NOMO-1 treated with DMSO at 0.1 percent for 48 hours (cell line): ENCODE results near the gene VSIG2.
"Not testable (repeated sequence)": the region's sequence is repeated elsewhere in the genome, so short reads cannot be mapped to it uniquely, and the experiment has no call there.

Experiments
- DNase-seq: peaks from one replicate; lab custom pipeline; 2025; ENCODE audit not compliant: unreplicated experiment; lab: John Stamatoyannopoulos, UW

Gene VSIG2

GRCh38 chr11:124751741-124752470 lies at the start of gene VSIG2:
TSS of gene VSIG2 (minus strand) at chr11:124752255. CDS start at chr11:124752137, 118 bp downstream.
- DNase-seq = no peak

GRCh38 chr11:124801014-124801413 lies 49.0 kb upstream of the VSIG2 start:
- DNase-seq = peak; percentile 25

DNA sequence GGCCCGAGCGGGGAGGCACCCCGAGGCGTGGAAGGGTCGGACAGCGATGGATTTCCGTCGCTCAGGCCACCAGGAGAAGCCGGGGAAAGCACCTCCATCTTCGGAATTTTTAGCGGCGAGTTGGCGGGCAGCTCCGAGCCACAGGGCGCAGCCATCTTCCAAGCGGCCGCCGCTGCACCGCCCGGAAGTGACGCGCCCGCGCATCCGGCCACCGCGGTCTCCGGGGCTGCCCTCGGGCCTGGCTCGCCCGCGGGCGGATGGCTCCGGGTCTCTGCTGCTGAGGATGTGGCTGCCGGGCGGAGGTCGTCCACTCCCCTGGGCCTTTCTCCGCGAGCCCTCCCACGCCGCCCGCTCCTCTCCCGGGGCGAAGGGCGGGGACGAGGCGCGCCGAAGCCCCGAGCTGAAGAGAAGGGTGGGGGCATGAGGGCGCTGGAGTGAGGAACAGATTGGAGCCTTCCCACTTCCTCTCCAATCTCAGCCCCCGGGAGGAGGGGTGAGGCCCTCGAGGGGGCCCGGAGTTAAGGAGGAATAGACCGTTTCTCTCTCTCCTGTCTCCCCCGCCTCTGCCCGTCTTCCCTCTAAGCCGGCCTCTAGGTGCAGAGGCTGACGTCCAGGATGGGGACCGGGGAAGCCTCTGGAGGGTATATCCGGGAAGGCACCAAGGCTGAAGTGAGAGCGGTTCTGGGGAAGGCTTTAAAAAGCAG lies 48.3 kb upstream of the VSIG2 start, which contains the start of gene MSANTD2:
TSS of gene MSANTD2 (minus strand) at position 181 of the 704 bp plus-strand sequence. CDS start at position 155, 26 bp downstream.
- DNase-seq = peak; percentile 66

GRCh38 chr11:124799348-124800225 lies 47.5 kb upstream of the VSIG2 start:
- peak; percentile 25 for DNase-seq

- no peak for DNase-seq
These were observed 46.9 kb upstream of the VSIG2 start for GRCh38 chr11:124798991-124799347.

GRCh38 chr11:124796312-124796711 lies 44.3 kb upstream of the VSIG2 start:
- DNase-seq = no peak

DNA sequence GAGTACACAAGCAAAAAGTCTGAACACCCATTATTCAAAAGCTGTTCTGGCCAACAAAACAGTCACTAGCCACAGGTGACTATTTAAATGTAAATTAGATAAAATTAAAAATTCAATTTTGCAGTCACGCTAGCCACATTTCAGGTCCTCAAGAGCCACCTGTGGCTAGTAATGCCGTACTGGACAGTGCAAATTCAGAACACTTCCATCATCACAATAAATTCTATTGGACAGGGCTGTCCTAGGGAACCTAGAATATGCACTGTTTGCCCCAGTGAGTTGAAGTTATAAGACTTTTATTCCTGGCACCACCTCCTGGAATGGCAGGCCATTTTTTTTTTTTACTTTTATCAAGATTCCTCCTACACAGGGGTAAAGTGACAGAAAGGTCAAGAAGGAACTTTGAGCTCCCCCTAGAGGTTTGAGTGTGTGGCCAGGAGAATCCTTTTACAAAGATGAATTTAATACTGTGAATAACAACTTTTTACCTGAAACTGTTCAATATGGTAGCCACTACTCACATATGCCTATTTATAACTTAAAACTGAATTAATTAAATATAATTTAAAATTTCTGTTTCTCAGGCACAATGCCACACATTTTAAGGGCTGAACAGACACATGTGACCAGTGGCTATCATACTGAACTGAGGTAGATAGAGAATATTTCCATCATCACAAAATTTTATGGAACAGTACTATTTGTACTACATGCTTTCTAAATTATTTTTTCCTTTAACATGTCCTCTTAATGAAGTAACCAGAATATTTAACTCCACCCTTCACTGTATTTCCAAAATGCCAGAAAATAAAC lies 41.6 kb upstream of the VSIG2 start:
- DNase-seq = peak; percentile 49

DNA sequence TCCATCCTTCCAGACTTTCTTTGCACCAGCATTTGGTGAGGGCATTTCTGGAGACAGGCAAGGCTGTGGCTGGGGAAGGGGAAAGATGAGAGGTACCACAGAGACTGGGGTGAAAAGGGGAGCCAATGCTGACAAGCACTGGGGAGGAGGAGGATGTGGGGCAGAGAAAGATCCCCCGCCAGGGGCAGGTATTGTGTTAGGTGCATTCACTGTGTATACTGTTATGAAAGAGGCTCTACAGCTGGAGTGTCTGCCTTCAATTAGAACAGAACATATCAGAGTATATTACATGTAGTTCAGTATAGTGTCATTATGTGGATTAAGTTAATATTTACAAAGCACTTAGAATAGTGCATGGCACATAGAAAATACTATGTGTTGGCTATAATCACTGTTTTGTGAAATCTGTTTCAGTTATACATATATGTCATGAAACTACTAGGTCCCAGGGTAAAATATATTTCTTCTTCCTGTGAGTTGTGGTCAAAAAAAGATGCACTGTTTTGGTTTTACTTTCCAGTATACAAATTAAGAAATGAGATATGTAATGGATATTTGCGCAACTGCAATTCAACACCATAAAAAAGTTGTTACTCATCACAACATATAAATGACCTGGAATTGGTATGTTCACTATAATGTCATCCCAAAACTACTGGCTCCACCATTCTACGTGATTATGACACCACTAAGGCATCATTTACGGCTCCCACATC lies 39.7 kb upstream of the VSIG2 start:
- DNase-seq = peak; percentile 54

- DNase-seq = no peak
These were observed 36.5 kb upstream of the VSIG2 start for GRCh38 chr11:124788521-124788920.

DNA sequence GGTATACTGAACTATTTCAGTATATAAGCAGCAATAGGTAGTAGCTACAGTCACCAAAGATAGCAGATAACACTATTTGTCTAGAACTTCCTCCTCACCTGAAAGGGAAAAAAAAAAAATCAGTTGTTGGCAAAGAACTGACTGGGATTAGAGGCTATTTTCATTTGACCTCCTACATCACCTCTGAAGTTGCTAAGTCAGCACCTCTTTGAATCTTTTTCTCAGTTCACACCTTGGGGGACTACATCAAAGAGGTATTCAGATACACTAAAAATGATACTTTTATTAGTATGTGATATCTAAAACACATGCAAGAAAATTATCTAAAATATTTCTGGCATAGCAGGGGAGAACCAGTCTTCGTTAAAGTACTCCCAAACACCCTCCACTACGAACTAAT lies 32.0 kb upstream of the VSIG2 start:
- DNase-seq = no peak

DNA sequence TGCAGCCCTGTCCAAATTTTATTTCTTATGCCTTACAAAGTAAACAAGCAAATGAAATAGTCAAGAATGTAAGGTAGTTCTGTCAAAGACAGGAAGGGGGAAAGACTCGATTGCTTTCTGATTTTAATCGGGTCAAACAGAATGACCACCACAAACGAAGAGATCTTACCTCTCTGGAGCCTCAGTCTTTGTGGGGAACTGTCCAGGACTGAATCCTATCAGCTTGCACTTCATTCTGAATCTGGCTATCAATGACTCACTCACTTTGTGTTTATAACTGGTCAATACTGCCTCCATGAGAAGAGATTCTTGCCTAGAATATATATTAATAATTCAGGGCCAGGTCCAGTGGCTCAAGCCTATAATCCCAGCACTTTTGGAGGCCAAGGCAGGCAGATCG lies 30.9 kb upstream of the VSIG2 start:
- DNase-seq = no peak

- no peak for DNase-seq
These were observed 27.5 kb upstream of the VSIG2 start for GRCh38 chr11:124779568-124779967.

DNA sequence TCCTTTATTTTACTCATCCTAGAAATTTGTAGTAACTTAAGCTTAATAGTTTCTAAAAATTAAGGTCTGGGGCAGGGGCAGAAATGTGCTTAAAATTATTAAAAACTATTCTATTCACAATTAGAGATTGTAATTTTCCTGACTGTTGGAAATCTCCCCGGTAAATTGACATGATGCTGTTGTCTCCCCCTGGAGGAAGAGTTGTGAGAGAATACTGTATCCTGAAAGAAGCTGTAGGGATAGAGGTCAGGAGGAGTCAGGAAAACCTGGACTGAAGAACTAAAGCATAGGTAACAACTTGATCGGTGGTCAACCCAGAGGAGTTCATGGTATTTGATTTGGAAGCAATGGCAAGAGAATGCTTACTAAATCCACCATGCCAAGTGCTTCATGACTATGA lies 26.2 kb upstream of the VSIG2 start:
- no peak for DNase-seq

GRCh38 chr11:124776865-124777645 lies 25.0 kb upstream of the VSIG2 start:
- DNase-seq = no peak

DNA sequence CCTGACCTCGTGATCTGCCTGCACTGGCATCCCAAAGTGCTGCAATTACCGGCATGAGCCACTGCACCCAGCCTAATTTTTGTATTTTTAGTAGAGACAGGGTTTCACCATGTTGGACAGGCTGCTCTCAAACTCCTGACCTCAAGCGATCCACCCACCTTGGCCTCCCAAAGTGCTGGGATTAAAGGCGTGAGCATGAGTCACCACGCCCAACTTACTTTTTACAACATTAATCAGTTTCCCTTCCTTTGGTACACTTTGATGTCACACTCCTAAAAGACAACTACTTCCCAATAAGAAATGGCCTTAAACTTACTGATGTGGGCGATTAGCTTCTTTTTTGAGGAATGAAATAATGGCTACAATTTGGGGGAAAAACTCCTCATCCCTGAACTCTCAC lies 18.9 kb upstream of the VSIG2 start:
- DNase-seq = not testable (repeated sequence)

GRCh38 chr11:124769806-124770774 lies 18.0 kb upstream of the VSIG2 start:
- DNase-seq = no peak

- no peak for DNase-seq
These were observed 16.9 kb upstream of the VSIG2 start for GRCh38 chr11:124768914-124769313.

- no peak for DNase-seq
These were observed 14.1 kb upstream of the VSIG2 start for GRCh38 chr11:124766156-124766555.
